ENCODE data around the gene AGAP3. TPM values are rescaled to one million over a fixed set of nuclear protein-coding genes. Genes with fewer than 3 reads are reported as not detected.

The AGAP3 gene
- total RNA-seq, 4 donors from 2014 or later = 68.6 to 100 (median 72.2) TPM

DNA sequence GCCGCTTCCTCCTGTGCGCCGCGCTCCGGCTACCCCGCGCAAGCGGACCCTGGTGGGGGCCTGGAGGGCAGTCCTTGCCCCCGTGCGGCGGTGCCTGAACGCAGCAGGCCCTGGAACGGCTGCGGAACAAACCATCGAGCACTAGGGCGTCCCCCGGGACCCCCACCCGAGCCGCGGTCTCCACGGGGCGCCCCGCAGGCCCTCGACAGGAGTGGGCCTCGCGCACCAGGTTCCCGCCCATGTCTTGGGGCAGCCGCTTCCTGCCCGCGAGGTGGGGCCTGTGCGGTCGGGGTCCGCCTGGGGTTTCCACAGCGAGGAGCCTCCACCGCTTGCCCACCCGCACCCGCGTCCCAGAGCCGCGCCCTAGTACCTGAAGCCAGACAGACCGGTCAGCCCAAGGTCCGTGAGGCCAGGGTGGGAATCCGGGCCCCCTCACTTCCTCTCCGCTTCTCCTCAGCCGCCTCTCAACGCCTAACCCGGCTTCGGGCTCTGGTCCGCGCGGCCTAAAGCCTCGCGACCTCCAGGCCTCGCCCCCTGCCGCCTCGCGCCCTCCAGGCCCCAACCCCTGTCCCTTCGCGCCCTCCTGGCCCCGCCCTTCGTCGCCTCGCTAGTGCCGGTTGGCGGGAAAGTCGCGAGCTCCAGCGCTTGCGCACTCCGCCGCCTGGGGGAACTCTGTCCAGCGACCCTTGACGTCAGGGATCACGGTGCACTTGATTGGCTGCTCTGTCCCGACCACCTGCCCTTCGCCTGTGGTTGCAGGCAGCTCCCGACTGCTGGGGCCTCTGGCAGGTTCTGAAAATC lies 88.2 kb downstream of the AGAP3 start:
- Histone ChIP-seq H3K36me3 (no peaks in the 10 kb centered on the region), H3K9me3 (no peaks in the 10 kb centered on the region), H3K27ac (no peak overlapping the region), H3K27me3 (peaks cover 0 to 89% (median 1%) of the 10 kb centered on the region in 4 donors), H3K4me3 (no peak overlapping the region), H3K4me1 (peaks cover 0 to 4% (median 0%) of the 10 kb centered on the region in 3 donors)
- intact Hi-C loops (cut with DNase I) = loop anchor here (5.0 kb wide), 1 partner anchor 52 kb away; no protein-coding TSS in a partner anchor
- no peak for TF ChIP-seq POLR2A (IDR thresholded peaks at IDR 0.05)
- TF ChIP-seq, protein P1, sequence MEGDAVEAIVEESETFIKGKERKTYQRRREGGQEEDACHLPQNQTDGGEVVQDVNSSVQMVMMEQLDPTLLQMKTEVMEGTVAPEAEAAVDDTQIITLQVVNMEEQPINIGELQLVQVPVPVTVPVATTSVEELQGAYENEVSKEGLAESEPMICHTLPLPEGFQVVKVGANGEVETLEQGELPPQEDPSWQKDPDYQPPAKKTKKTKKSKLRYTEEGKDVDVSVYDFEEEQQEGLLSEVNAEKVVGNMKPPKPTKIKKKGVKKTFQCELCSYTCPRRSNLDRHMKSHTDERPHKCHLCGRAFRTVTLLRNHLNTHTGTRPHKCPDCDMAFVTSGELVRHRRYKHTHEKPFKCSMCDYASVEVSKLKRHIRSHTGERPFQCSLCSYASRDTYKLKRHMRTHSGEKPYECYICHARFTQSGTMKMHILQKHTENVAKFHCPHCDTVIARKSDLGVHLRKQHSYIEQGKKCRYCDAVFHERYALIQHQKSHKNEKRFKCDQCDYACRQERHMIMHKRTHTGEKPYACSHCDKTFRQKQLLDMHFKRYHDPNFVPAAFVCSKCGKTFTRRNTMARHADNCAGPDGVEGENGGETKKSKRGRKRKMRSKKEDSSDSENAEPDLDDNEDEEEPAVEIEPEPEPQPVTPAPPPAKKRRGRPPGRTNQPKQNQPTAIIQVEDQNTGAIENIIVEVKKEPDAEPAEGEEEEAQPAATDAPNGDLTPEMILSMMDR (IDR thresholded peaks at IDR 0.05) = no peak
- DNase-seq = no peak
- WGBS, 2 donors = 67 to 70% methylated on average over 28 to 45 of the region's 77 CpGs

DNA sequence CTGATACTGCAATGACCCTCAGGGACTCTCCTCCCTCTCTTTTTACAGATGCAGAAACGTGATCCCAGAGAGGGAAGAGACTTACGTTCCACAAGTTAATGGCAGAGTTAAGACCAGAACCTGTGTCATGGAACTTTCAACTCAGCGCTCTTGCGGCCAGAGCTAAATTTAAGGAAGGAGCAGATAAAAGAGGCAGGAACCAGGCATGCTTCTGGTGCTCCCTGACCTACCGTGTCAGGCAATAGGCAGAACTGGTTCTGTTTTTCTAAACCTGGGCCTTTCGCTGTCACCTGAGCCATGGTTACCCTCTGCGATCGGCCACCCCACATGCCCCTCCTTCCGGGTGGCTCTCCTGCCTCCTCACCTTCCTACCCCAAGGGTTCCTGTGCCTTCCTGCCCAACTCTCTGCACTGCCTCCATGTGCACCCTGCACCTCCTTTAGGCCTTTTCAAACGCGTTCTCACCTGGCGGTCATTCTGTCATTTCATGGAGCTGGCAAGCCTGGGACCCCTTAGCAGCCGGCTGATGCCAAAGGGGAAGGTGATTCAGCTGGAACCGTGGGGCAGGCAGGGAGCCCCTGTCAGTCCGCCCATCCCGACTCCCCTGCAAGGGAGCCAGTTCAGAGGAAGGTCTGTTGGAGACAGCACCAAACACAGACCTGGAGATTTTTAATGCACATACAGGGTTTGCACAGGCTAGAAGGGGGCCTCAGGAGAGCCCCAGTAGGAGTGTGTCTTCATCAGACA lies 88.9 kb downstream of the AGAP3 start:
- whole genome bisulfite sequencing, 2 donors = 80 to 83% methylated on average over 10 to 11 of the region's 16 CpGs
- Histone ChIP-seq H3K9me3 (no peaks in the 10 kb centered on the region), H3K36me3 (no peaks in the 10 kb centered on the region), H3K27me3 (peaks cover 0 to 87% (median 1%) of the 10 kb centered on the region in 4 donors), H3K27ac (no peak overlapping the region), H3K4me3 (no peak overlapping the region), H3K4me1 (peaks cover 0 to 4% (median 0%) of the 10 kb centered on the region in 3 donors)
- intact Hi-C loops (cut with DNase I) = no loop called here
- DNase-seq = no peak
- no peak for TF ChIP-seq POLR2A (IDR thresholded peaks at IDR 0.05)
- TF ChIP-seq, protein P1 (IDR thresholded peaks at IDR 0.05) = no peak

GRCh38 chr7:151175793-151176311 lies 89.6 kb downstream of the AGAP3 start:
- no peaks in the 10 kb centered on the region for H3K9me3 ChIP-seq
- peaks cover 0 to 4% (median 0%) of the 10 kb centered on the region in 3 donors for H3K4me1 ChIP-seq
- intact Hi-C loops (cut with DNase I) = no loop called here
- TF ChIP-seq, protein P1 (IDR thresholded peaks at IDR 0.05) = no peak
- TF ChIP-seq POLR2A (IDR thresholded peaks at IDR 0.05) = no peak
- peaks cover 0 to 86% (median 1%) of the 10 kb centered on the region in 4 donors for H3K27me3 ChIP-seq
- H3K4me3 ChIP-seq = no peak overlapping the region
- no peak overlapping the region for H3K27ac ChIP-seq
- DNase-seq = no peak
- WGBS, 2 donors = 50 to 57% methylated on average over 1 to 6 of the region's 23 CpGs
- no peaks in the 10 kb centered on the region for H3K36me3 ChIP-seq

GRCh38 chr7:151176401-151176800 lies 90.1 kb downstream of the AGAP3 start:
- H3K9me3 ChIP-seq = no peaks in the 10 kb centered on the region
- no peak for DNase-seq
- WGBS, 2 donors = 90 to 100% methylated on average over 4 to 7 of the region's 9 CpGs
- H3K36me3 ChIP-seq = no peaks in the 10 kb centered on the region
- H3K27ac ChIP-seq = no peak overlapping the region
- H3K27me3 ChIP-seq = peaks cover 0 to 85% (median 1%) of the 10 kb centered on the region in 4 donors
- intact Hi-C loops (cut with DNase I) = no loop called here
- TF ChIP-seq, protein P1 (IDR thresholded peaks at IDR 0.05) = no peak
- no peak for TF ChIP-seq POLR2A (IDR thresholded peaks at IDR 0.05)
- H3K4me1 ChIP-seq = peaks cover 0 to 4% (median 0%) of the 10 kb centered on the region in 3 donors
- H3K4me3 ChIP-seq = no peak overlapping the region

Data from esophagus squamous epithelium (tissue), 5 donors.